Vagina (tissue), 2 donors: ENCODE measurements around the gene CELF5. TPM values are rescaled to one million over a fixed set of nuclear protein-coding genes. Genes with fewer than 3 reads are reported as not detected.
"Not testable (repeated sequence)": the region's sequence is repeated elsewhere in the genome, so short reads cannot be mapped to it uniquely, and the experiment has no call there.

Experiments used
- DNase-seq, 2 donors: peaks; one replicate each; pipeline ENCODE4 v3.0.0-alpha.2; 2017; ENCODE audit errors: extremely low spot score in 2 of 2
- H3K27ac ChIP-seq: fragments of 200-600 bp; sonication (generic); one replicate; pipeline ENCODE4 v1.5.1; 2019
- H3K27me3 ChIP-seq: fragments of 200-600 bp; sonication (generic); one replicate; pipeline ENCODE4 v1.5.1; 2019
- H3K36me3 ChIP-seq, 2 donors: fragments of 200-600 bp; sonication (generic); one replicate each; pipeline ENCODE4 v1.5.1; 2017 to 2019
- H3K4me1 ChIP-seq: fragments of 200-600 bp; sonication (generic); one replicate; pipeline ENCODE4 v1.5.1; 2019
- H3K4me3 ChIP-seq, 2 donors: fragments of 200-600 bp; sonication (generic); 1 replicate in 1 of 2; 2 replicates in 1 of 2; pipeline ENCODE4 v1.5.1; 2016 to 2019
- H3K9me3 ChIP-seq: fragments of 200-600 bp; sonication (generic); one replicate; pipeline ENCODE4 v1.5.1; 2019
- CTCF ChIP-seq, 3 experiments: fragments of 450-650 bp in 2 of 3; fragments of 200-600 bp in 1 of 3; sonication (generic) in 1 of 3; IDR thresholded peaks; one replicate each; pipeline ENCODE4 v1.5.1; 2017 to 2019; ENCODE audit warnings: antibody characterized with exemption in 3 of 3, mild to moderate bottlenecking in 2 of 3, moderate library complexity in 2 of 3
- POLR2A ChIP-seq, 2 donors: fragments of 450-650 bp; IDR thresholded peaks; one replicate each; pipeline ENCODE4 v1.6.1; 2017; ENCODE audit warnings: antibody characterized with exemption in 2 of 2, mild to moderate bottlenecking in 2 of 2, moderate library complexity in 2 of 2
- POLR2AphosphoS5 ChIP-seq, 2 donors: sonication (generic); formaldehyde crosslinking; IDR thresholded peaks; one replicate each; pipeline ENCODE4 v1.9.0; 2017; ENCODE audit warnings: antibody characterized with exemption in 2 of 2, mild to moderate bottlenecking in 2 of 2, low read depth in 1 of 2; ENCODE audit not compliant: insufficient read depth in 1 of 2
- intact Hi-C: fragments of 100-400 bp; cut with DNase I; formaldehyde crosslinking; loops from one replicate; pipeline ENCODE4 v1.15.1; 2023
- total RNA-seq: library from RNA; depleted of rRNA; stranded (reverse); fragments of >200 nt; gene quantifications from one replicate; pipeline ENCODE4 v1.2.3, GENCODE V29; 2016

The CELF5 gene
- total RNA-seq, 1 donor from 2014 or later: not detected

- H3K9me3 ChIP-seq: no peaks in the 10 kb centered on the region
- no peaks in the 10 kb centered on the region for H3K4me1 ChIP-seq
- H3K27me3 ChIP-seq: no peaks in the 10 kb centered on the region
- intact Hi-C loops: no loop called here
- no peak overlapping the region for H3K27ac ChIP-seq
- H3K36me3 ChIP-seq: peaks cover 0 to 17% of the 10 kb centered on the region in 2 donors
- H3K4me3 ChIP-seq: no peak overlapping the region
- DNase-seq: no peak
- TF ChIP-seq POLR2AphosphoS5 (IDR thresholded peaks at IDR 0.05; ENCODE audit: insufficient read depth in 1 of 2, low read depth in 1 of 2) (no peak), POLR2A (IDR thresholded peaks at IDR 0.05) (no peak), CTCF (IDR thresholded peaks at IDR 0.05) (no peak)
Observed at GRCh38 chr19:3211191-3211590, 13.3 kb upstream of the CELF5 start.

- DNase-seq: no peak
- Histone ChIP-seq H3K9me3 (no peaks in the 10 kb centered on the region), H3K27ac (no peak overlapping the region), H3K4me1 (no peaks in the 10 kb centered on the region), H3K36me3 (no peaks in the 10 kb centered on the region), H3K4me3 (no peak overlapping the region), H3K27me3 (no peaks in the 10 kb centered on the region)
- intact Hi-C loops: no loop called here
- TF ChIP-seq POLR2A (IDR thresholded peaks at IDR 0.05): no peak
- no peak for TF ChIP-seq CTCF (IDR thresholded peaks at IDR 0.05)
Observed at GRCh38 chr19:3213159-3213558, 11.3 kb upstream of the CELF5 start.

GRCh38 chr19:3216874-3217273, 7.6 kb upstream of the CELF5 start:
- intact Hi-C loops: no loop called here
- no peak for DNase-seq
- Histone ChIP-seq H3K4me3 (no peak overlapping the region), H3K36me3 (no peaks in the 10 kb centered on the region), H3K27me3 (no peaks in the 10 kb centered on the region), H3K9me3 (no peaks in the 10 kb centered on the region), H3K27ac (no peak overlapping the region), H3K4me1 (no peaks in the 10 kb centered on the region)
- TF ChIP-seq CTCF (IDR thresholded peaks at IDR 0.05) (no peak), POLR2A (IDR thresholded peaks at IDR 0.05) (no peak), POLR2AphosphoS5 (IDR thresholded peaks at IDR 0.05; ENCODE audit: insufficient read depth in 1 of 2, low read depth in 1 of 2) (no peak)

GRCh38 chr19:3220576-3220975, 3.9 kb upstream of the CELF5 start:
- DNase-seq: no peak
- H3K4me3 ChIP-seq: no peak overlapping the region

GRCh38 chr19:3221576-3221975, 2.9 kb upstream of the CELF5 start:
- H3K27me3 ChIP-seq, H3K4me3 ChIP-seq, H3K9me3 ChIP-seq, H3K27ac ChIP-seq, intact Hi-C loops, H3K36me3 ChIP-seq, H3K4me1 ChIP-seq, DNase-seq: not testable (repeated sequence)

More at GRCh38 chr19:3220576-3220975, 3.9 kb upstream of the CELF5 start:
- intact Hi-C loops: no loop called here
- H3K36me3 ChIP-seq: no peaks in the 10 kb centered on the region
- TF ChIP-seq POLR2A (IDR thresholded peaks at IDR 0.05) (no peak), POLR2AphosphoS5 (IDR thresholded peaks at IDR 0.05; ENCODE audit: insufficient read depth in 1 of 2, low read depth in 1 of 2) (no peak), CTCF (IDR thresholded peaks at IDR 0.05) (no peak)
- H3K27me3 ChIP-seq: peaks cover 6% of the 10 kb centered on the region
- H3K4me1 ChIP-seq: peaks cover 7% of the 10 kb centered on the region
- H3K27ac ChIP-seq: no peak overlapping the region
- no peaks in the 10 kb centered on the region for H3K9me3 ChIP-seq

GRCh38 chr19:3222709-3223108, 1.8 kb upstream of the CELF5 start:
- no peaks in the 10 kb centered on the region for H3K36me3 ChIP-seq
- H3K9me3 ChIP-seq: no peaks in the 10 kb centered on the region
- DNase-seq: no peak
- no peak for TF ChIP-seq POLR2AphosphoS5 (IDR thresholded peaks at IDR 0.05; ENCODE audit: insufficient read depth in 1 of 2, low read depth in 1 of 2)
- no peak for TF ChIP-seq CTCF (IDR thresholded peaks at IDR 0.05)
- no peak for TF ChIP-seq POLR2A (IDR thresholded peaks at IDR 0.05)
- intact Hi-C loops: no loop called here
- peaks cover 7% of the 10 kb centered on the region for H3K4me1 ChIP-seq
- H3K27ac ChIP-seq: no peak overlapping the region
- H3K27me3 ChIP-seq: peaks cover 8% of the 10 kb centered on the region
- H3K4me3 ChIP-seq: no peak overlapping the region
